ENCODE results near the gene TBX2. TPM values are rescaled to one million over a fixed set of nuclear protein-coding genes. Genes with fewer than 3 reads are reported as not detected.

Gene TBX2
- total and polyA plus RNA-seq, 2 of the 13 experiments (the other 11 are each of a cell fraction or from before 2014, with no cell fraction given) = 2.8 to 15.3 TPM

DNA sequence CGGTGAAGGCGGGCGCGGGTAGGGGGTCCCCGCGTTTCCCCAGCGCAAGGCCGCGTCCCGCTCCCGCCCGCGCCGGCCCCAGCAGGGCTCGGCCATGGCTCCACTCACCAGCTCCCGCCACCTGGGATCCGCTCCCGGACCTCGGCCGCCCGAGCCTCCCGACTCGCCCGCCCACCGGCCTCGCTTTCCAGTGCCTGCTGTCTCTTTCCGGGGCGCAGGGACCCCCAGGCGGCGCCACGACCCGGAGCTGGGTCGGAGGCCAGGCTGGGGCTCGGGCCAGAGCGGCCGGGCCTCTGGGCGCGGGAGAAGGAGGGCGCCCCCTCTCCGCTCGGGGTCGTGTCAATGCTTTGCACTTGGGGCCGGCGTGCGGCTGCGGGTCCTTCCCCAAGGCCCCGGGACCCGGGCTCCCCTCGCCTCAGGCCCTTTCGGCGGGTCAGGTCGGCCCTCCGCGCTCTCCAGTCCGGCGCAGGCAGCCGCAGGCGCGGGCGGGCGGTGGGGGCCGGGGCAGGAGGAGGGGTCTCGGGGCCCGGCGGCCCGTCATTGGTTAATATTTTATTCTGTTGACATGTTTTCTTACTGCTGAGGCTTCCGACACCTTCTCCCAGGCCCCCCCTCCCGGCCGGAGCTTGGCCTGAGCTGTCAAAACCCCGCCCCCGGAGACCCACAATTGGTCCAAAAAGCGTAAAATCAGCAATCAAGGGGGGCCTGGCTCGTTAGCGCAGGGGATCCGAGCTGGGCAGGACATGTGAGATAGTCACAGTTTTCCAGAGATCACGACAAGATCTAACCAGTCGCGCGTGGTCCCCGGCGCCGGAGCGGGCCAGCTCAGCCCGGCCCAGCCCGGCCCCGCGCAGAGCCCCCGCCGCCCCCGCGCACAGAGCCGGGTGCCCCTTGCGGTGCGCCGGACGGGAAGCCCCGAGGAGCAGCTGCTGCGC lies at the start of gene TBX2 (continued):
- TF ChIP-seq, protein P1, sequence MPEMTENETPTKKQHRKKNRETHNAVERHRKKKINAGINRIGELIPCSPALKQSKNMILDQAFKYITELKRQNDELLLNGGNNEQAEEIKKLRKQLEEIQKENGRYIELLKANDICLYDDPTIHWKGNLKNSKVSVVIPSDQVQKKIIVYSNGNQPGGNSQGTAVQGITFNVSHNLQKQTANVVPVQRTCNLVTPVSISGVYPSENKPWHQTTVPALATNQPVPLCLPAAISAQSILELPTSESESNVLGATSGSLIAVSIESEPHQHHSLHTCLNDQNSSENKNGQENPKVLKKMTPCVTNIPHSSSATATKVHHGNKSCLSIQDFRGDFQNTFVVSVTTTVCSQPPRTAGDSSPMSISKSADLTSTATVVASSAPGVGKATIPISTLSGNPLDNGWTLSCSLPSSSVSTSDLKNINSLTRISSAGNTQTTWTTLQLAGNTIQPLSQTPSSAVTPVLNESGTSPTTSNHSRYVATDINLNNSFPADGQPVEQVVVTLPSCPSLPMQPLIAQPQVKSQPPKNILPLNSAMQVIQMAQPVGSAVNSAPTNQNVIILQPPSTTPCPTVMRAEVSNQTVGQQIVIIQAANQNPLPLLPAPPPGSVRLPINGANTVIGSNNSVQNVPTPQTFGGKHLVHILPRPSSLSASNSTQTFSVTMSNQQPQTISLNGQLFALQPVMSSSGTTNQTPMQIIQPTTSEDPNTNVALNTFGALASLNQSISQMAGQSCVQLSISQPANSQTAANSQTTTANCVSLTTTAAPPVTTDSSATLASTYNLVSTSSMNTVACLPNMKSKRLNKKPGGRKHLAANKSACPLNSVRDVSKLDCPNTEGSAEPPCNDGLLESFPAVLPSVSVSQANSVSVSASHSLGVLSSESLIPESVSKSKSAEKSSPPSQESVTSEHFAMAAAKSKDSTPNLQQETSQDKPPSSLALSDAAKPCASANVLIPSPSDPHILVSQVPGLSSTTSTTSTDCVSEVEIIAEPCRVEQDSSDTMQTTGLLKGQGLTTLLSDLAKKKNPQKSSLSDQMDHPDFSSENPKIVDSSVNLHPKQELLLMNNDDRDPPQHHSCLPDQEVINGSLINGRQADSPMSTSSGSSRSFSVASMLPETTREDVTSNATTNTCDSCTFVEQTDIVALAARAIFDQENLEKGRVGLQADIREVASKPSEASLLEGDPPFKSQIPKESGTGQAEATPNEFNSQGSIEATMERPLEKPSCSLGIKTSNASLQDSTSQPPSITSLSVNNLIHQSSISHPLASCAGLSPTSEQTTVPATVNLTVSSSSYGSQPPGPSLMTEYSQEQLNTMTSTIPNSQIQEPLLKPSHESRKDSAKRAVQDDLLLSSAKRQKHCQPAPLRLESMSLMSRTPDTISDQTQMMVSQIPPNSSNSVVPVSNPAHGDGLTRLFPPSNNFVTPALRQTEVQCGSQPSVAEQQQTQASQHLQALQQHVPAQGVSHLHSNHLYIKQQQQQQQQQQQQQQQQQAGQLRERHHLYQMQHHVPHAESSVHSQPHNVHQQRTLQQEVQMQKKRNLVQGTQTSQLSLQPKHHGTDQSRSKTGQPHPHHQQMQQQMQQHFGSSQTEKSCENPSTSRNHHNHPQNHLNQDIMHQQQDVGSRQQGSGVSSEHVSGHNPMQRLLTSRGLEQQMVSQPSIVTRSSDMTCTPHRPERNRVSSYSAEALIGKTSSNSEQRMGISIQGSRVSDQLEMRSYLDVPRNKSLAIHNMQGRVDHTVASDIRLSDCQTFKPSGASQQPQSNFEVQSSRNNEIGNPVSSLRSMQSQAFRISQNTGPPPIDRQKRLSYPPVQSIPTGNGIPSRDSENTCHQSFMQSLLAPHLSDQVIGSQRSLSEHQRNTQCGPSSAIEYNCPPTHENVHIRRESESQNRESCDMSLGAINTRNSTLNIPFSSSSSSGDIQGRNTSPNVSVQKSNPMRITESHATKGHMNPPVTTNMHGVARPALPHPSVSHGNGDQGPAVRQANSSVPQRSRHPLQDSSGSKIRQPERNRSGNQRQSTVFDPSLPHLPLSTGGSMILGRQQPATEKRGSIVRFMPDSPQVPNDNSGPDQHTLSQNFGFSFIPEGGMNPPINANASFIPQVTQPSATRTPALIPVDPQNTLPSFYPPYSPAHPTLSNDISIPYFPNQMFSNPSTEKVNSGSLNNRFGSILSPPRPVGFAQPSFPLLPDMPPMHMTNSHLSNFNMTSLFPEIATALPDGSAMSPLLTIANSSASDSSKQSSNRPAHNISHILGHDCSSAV (CRISPR knock-in tag; IDR thresholded peaks at IDR 0.05; ENCODE audit: borderline replicate concordance) = no peak
- no peak for TF ChIP-seq CBX1 (IDR thresholded peaks at IDR 0.05; ENCODE audit: low read depth)
- peak; percentile 29 for TF ChIP-seq NFYC (CRISPR knock-in tag; IDR thresholded peaks at IDR 0.05)
- no peak for TF ChIP-seq MAFF (IDR thresholded peaks at IDR 0.05; ENCODE audit: low read depth, low read length)
- TF ChIP-seq ZSCAN5A (CRISPR knock-in tag; IDR thresholded peaks at IDR 0.05; ENCODE audit: borderline replicate concordance) = 0 out of 2 replicates have a peak, but pooled peaks have one; percentile 14
- no peak for TF ChIP-seq ZKSCAN5 (CRISPR knock-in tag; IDR thresholded peaks at IDR 0.05)
- no peak; the same call in 1 of the 2 replicates for TF ChIP-seq HOXA5 (CRISPR knock-in tag; IDR thresholded peaks at IDR 0.05)
- peak; percentile 22; the same call in 1 of the 2 replicates for TF ChIP-seq NCOR1 (IDR thresholded peaks at IDR 0.05; ENCODE audit: borderline replicate concordance, low read length)
- TF ChIP-seq RAD51 (IDR thresholded peaks at IDR 0.05; ENCODE audit: borderline replicate concordance) = no peak
- TF ChIP-seq ZNF350 (CRISPR knock-in tag; IDR thresholded peaks at IDR 0.05; ENCODE audit: borderline replicate concordance, low read depth) = 0 out of 2 replicates have a peak, but pooled peaks have one; percentile 11
- TF ChIP-seq NFYB (CRISPR knock-in tag; IDR thresholded peaks at IDR 0.05) = peak; percentile 74
- TF ChIP-seq, protein P2, sequence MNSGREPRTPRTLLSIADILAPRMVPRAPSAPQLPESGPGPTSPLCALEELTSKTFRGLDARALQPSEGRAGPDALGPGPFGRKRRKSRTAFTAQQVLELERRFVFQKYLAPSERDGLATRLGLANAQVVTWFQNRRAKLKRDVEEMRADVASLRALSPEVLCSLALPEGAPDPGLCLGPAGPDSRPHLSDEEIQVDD (CRISPR knock-in tag; IDR thresholded peaks at IDR 0.05; ENCODE audit: borderline replicate concordance) = 0 out of 2 replicates have a peak, but pooled peaks have one; percentile 24
- TF ChIP-seq ZNF703 (CRISPR knock-in tag; IDR thresholded peaks at IDR 0.05; ENCODE audit: borderline replicate concordance) = peak; percentile 73; the same call in 1 of the 2 replicates
- TF ChIP-seq ZSCAN21 (CRISPR knock-in tag; IDR thresholded peaks at IDR 0.05; ENCODE audit: borderline replicate concordance) = no peak; the same call in 1 of the 2 replicates
- no peak for TF ChIP-seq ZNF619 (CRISPR knock-in tag; IDR thresholded peaks at IDR 0.05)
- TF ChIP-seq EHMT2 (IDR thresholded peaks at IDR 0.05; ENCODE audit: borderline replicate concordance, low read depth, low read length) = no peak
- peak; percentile 62; the same call in 1 of the 2 replicates for TF ChIP-seq ZBTB7A (CRISPR knock-in tag; IDR thresholded peaks at IDR 0.05)
- peak; percentile 90; the same call in 1 of the 2 replicates for TF ChIP-seq ZSCAN20 (CRISPR knock-in tag; IDR thresholded peaks at IDR 0.05; ENCODE audit: borderline replicate concordance)
